MM.1S (cell line): Measurements from ENCODE around the gene ATP2A2.

Experiments
- DNase-seq: peaks from one replicate; pipeline ENCODE4 v3.0.0-alpha.2; 2015
- H2AFZ ChIP-seq: fragments of 300-600 bp; sonication (generic); 2 replicates; pipeline ENCODE4 v1.6.0; 2016; ENCODE audit warnings: antibody characterized with exemption, low read length
- H3F3A ChIP-seq: fragments of 300-600 bp; sonication (generic); 2 replicates; pipeline ENCODE4 v1.6.1; 2016; ENCODE audit warnings: mild to moderate bottlenecking, antibody characterized with exemption, low read length, moderate library complexity, mixed read lengths; ENCODE audit not compliant: insufficient read depth
- H3K27ac ChIP-seq: fragments of 300-600 bp; sonication (generic); 2 replicates; pipeline ENCODE4 v1.5.1; 2016; ENCODE audit warnings: mild to moderate bottlenecking, low read length
- H3K27me3 ChIP-seq: fragments of 300-600 bp; sonication (generic); replicated peaks from 2 replicates; pipeline ENCODE4 v1.6.0; 2016; ENCODE audit warnings: low read length; ENCODE audit not compliant: insufficient read depth
- H3K36me3 ChIP-seq: fragments of 300-600 bp; sonication (generic); replicated peaks from 2 replicates; pipeline ENCODE4 v1.6.1; 2016; ENCODE audit warnings: mild to moderate bottlenecking, low read length, mixed read lengths; ENCODE audit not compliant: insufficient read depth
- H3K4me1 ChIP-seq: fragments of 300-600 bp; sonication (generic); 2 replicates; pipeline ENCODE4 v1.6.1; 2016; ENCODE audit warnings: low read length, mixed read lengths
- H3K4me2 ChIP-seq: fragments of 300-600 bp; sonication (generic); 2 replicates; pipeline ENCODE4 v1.6.0; 2016; ENCODE audit warnings: low read depth, low read length
- H3K4me3 ChIP-seq: fragments of 300-600 bp; sonication (generic); 2 replicates; pipeline ENCODE4 v1.5.1; 2016; ENCODE audit warnings: low read length, mixed read lengths
- H3K79me2 ChIP-seq: fragments of 300-600 bp; sonication (generic); 2 replicates; pipeline ENCODE4 v1.6.1; 2016; ENCODE audit warnings: mixed run types, low read length, mixed read lengths
- H3K9ac ChIP-seq: fragments of 300-600 bp; sonication (generic); 2 replicates; pipeline ENCODE4 v1.6.1; 2016; ENCODE audit warnings: low read length, mixed read lengths
- H3K9me2 ChIP-seq: fragments of 300-600 bp; sonication (generic); replicated peaks from 2 replicates; pipeline ENCODE4 v1.6.1; 2016; ENCODE audit warnings: mild to moderate bottlenecking, low read length, mixed read lengths; ENCODE audit not compliant: insufficient read depth
- H3K9me3 ChIP-seq: fragments of 300-600 bp; sonication (generic); replicated peaks from 2 replicates; pipeline ENCODE4 v1.6.1; 2016; ENCODE audit warnings: mild to moderate bottlenecking, low read length, mixed read lengths; ENCODE audit not compliant: insufficient read depth
- H4K20me1 ChIP-seq: fragments of 300-600 bp; sonication (generic); 2 replicates; pipeline ENCODE4 v1.6.1; 2016; ENCODE audit warnings: mild to moderate bottlenecking, low read length, moderate library complexity, mixed read lengths; ENCODE audit not compliant: insufficient read depth
- CTCF ChIP-seq: fragments of 300-600 bp; sonication (generic); IDR thresholded peaks from 2 replicates; pipeline ENCODE4 v1.5.1; 2016; ENCODE audit warnings: antibody characterized with exemption, low read length, mixed read lengths
- EZH2 ChIP-seq: fragments of 300-600 bp; sonication (generic); optimal IDR thresholded peaks from 2 replicates; pipeline ENCODE3; 2017; ENCODE audit warnings: low read depth, mild to moderate bottlenecking, antibody characterized with exemption, low read length, mixed read lengths
- EZH2phosphoT487 ChIP-seq: fragments of 300-600 bp; sonication (generic); IDR thresholded peaks from 2 replicates; pipeline ENCODE4 v1.6.1; 2018; ENCODE audit warnings: antibody characterized with exemption, low read length

ATP2A2 gene

GRCh38 chr12:110329710-110330109 is 48.7 kb downstream of the ATP2A2 start:
- Histone ChIP-seq H4K20me1 (no peaks in the 10 kb centered on the region), H3K4me2 (no peak overlapping the region), H3F3A (no peaks in the 10 kb centered on the region), H3K79me2 (peaks cover 59% of the 10 kb centered on the region), H3K27me3 (no peaks in the 10 kb centered on the region), H3K4me1 (no peaks in the 10 kb centered on the region), H3K36me3 (no peaks in the 10 kb centered on the region; the same call in 1 of the 2 replicates), H3K9me3 (no peaks in the 10 kb centered on the region), H3K27ac (no peak overlapping the region), H3K9ac (no peak overlapping the region), H2AFZ (no peak overlapping the region), H3K4me3 (no peak overlapping the region), H3K9me2 (no peaks in the 10 kb centered on the region)
- TF ChIP-seq EZH2 (no peak), EZH2phosphoT487 (no peak), CTCF (no peak)
- DNase-seq: no peak

- no peak overlapping the region for H2AFZ ChIP-seq
- H3F3A ChIP-seq: no peaks in the 10 kb centered on the region
- DNase-seq: no peak
- H3K27ac ChIP-seq: no peak overlapping the region
- H3K79me2 ChIP-seq: peaks cover 59% of the 10 kb centered on the region
- H3K4me1 ChIP-seq: no peaks in the 10 kb centered on the region
- no peak overlapping the region for H3K9ac ChIP-seq
- no peaks in the 10 kb centered on the region for H3K9me2 ChIP-seq
- H4K20me1 ChIP-seq: no peaks in the 10 kb centered on the region
- no peaks in the 10 kb centered on the region; the same call in 1 of the 2 replicates for H3K36me3 ChIP-seq
- no peaks in the 10 kb centered on the region for H3K27me3 ChIP-seq
- H3K4me3 ChIP-seq: no peak overlapping the region
- no peak for TF ChIP-seq EZH2
- no peak for TF ChIP-seq EZH2phosphoT487
- TF ChIP-seq CTCF: no peak
- H3K4me2 ChIP-seq: no peak overlapping the region
- H3K9me3 ChIP-seq: no peaks in the 10 kb centered on the region
Observed at GRCh38 chr12:110330124-110330523, 49.1 kb downstream of the ATP2A2 start.

GRCh38 chr12:110330544-110330943 is 49.5 kb downstream of the ATP2A2 start:
- Histone ChIP-seq H3K9me2 (no peaks in the 10 kb centered on the region), H3K36me3 (no peaks in the 10 kb centered on the region; the same call in 1 of the 2 replicates), H3K9ac (no peak overlapping the region), H3K4me1 (no peaks in the 10 kb centered on the region), H4K20me1 (no peaks in the 10 kb centered on the region), H3K4me3 (no peak overlapping the region), H3F3A (no peaks in the 10 kb centered on the region), H3K27me3 (no peaks in the 10 kb centered on the region), H3K4me2 (no peak overlapping the region), H3K9me3 (no peaks in the 10 kb centered on the region), H2AFZ (no peak overlapping the region), H3K27ac (no peak overlapping the region), H3K79me2 (peaks cover 59% of the 10 kb centered on the region)
- TF ChIP-seq CTCF (no peak), EZH2phosphoT487 (no peak), EZH2 (no peak)
- no peak for DNase-seq
